ENCODE measurements around the gene RPL3.
"Not testable (repeated sequence)": the region's sequence is repeated elsewhere in the genome, so short reads cannot be mapped to it uniquely, and the experiment has no call there.

Gene RPL3

GRCh38 chr22:39336411-39336810 is 17.0 kb upstream of the RPL3 start:
- Histone ChIP-seq H3K27ac (ENCODE audit: insufficient read depth in 1 of 2, low read depth in 1 of 2, low read length in 2 of 2, poor library complexity in 1 of 2, severe bottlenecking in 2 of 2) (no peak overlapping the region), H3K27me3 (replicated peaks in 2 of 5; ENCODE audit: control insufficient read depth in 4 of 5, insufficient read depth in 5 of 5, low read length in 4 of 5) (no peaks in the 10 kb centered on the region), H3K4me3 (ENCODE audit: control insufficient read depth in 1 of 7, extremely low read depth in 1 of 7, insufficient read depth in 4 of 7, low read depth in 2 of 7, low read length in 6 of 7) (no peak overlapping the region), H3K4me1 (ENCODE audit: control extremely low read depth in 1 of 4, control insufficient read depth in 4 of 4, insufficient read depth in 4 of 4, low read length in 3 of 4) (peaks cover 0 to 16% (median 13%) of the 10 kb centered on the region in 4 experiments), H3K36me3 (ENCODE audit: control insufficient read depth in 4 of 4, insufficient read depth in 4 of 4, low read length in 3 of 4) (no peaks in the 10 kb centered on the region), H3K9me3 (ENCODE audit: control extremely low read depth in 1 of 5, control insufficient read depth in 4 of 5, insufficient read depth in 2 of 5, low read depth in 1 of 5, low read length in 4 of 5) (no peaks in the 10 kb centered on the region)
- ChIA-PET CTCF (no interaction called here), POLR2A (interaction anchor here (0.7 kb wide), 1 partner anchor 8 kb away, joined by 3 read pairs; no protein-coding TSS in a partner anchor)
- DNase-seq = no peak
- 98% methylated on average over 5 of the region's 5 CpGs for WGBS (ENCODE audit: insufficient coverage)

GRCh38 chr22:39332441-39333064 is 13.1 kb upstream of the RPL3 start:
- Histone ChIP-seq H3K36me3 (ENCODE audit: control insufficient read depth in 4 of 4, insufficient read depth in 4 of 4, low read length in 3 of 4) (no peaks in the 10 kb centered on the region), H3K27ac (ENCODE audit: insufficient read depth in 1 of 2, low read depth in 1 of 2, low read length in 2 of 2, poor library complexity in 1 of 2, severe bottlenecking in 2 of 2) (no peak overlapping the region), H3K4me1 (ENCODE audit: control extremely low read depth in 1 of 4, control insufficient read depth in 4 of 4, insufficient read depth in 4 of 4, low read length in 3 of 4) (peaks cover 0 to 25% (median 15%) of the 10 kb centered on the region in 4 experiments), H3K9me3 (ENCODE audit: control extremely low read depth in 1 of 5, control insufficient read depth in 4 of 5, insufficient read depth in 2 of 5, low read depth in 1 of 5, low read length in 4 of 5) (no peaks in the 10 kb centered on the region), H3K4me3 (ENCODE audit: control insufficient read depth in 1 of 7, extremely low read depth in 1 of 7, insufficient read depth in 4 of 7, low read depth in 2 of 7, low read length in 6 of 7) (no peak overlapping the region), H3K27me3 (replicated peaks in 2 of 5; ENCODE audit: control insufficient read depth in 4 of 5, insufficient read depth in 5 of 5, low read length in 4 of 5) (no peaks in the 10 kb centered on the region)
- ChIA-PET POLR2A (interaction anchor here (0.7 to 3.7 kb wide), 2 partner anchors 13 to 96 kb away, joined by 4 to 20 read pairs; partner anchors contain the start of gene RPL3), CTCF (interaction anchor here (0.7 to 3.3 kb wide), 8 partner anchors 12 to 197 kb away, joined by 3 to 24 read pairs (median 3); no protein-coding TSS in a partner anchor)
- 8% methylated on average over 2 of the region's 5 CpGs for WGBS (ENCODE audit: insufficient coverage)
- peak in 2 of 3 donors; percentile 52 to 64 for DNase-seq

GRCh38 chr22:39330553-39330952 is 11.1 kb upstream of the RPL3 start:
- H3K9me3 ChIP-seq (ENCODE audit: control extremely low read depth in 1 of 5, control insufficient read depth in 4 of 5, insufficient read depth in 2 of 5, low read depth in 1 of 5, low read length in 4 of 5); H3K36me3 ChIP-seq (ENCODE audit: control insufficient read depth in 4 of 4, insufficient read depth in 4 of 4, low read length in 3 of 4); POLR2A ChIA-PET; DNase-seq; H3K27ac ChIP-seq (ENCODE audit: insufficient read depth in 1 of 2, low read depth in 1 of 2, low read length in 2 of 2, poor library complexity in 1 of 2, severe bottlenecking in 2 of 2); H3K27me3 ChIP-seq (replicated peaks in 2 of 5; ENCODE audit: control insufficient read depth in 4 of 5, insufficient read depth in 5 of 5, low read length in 4 of 5); H3K4me3 ChIP-seq (ENCODE audit: control insufficient read depth in 1 of 7, extremely low read depth in 1 of 7, insufficient read depth in 4 of 7, low read depth in 2 of 7, low read length in 6 of 7): not testable (repeated sequence)
- no CpG with 5 or more reads among the region's 1 CpG for WGBS (ENCODE audit: insufficient coverage)
- CTCF ChIA-PET = interaction anchor here (0.8 to 3.3 kb wide), 5 partner anchors 8 to 73 kb away, joined by 3 to 24 read pairs (median 4); no protein-coding TSS in a partner anchor
- peaks cover 0 to 25% (median 15%) of the 10 kb centered on the region in 4 experiments for H3K4me1 ChIP-seq (ENCODE audit: control extremely low read depth in 1 of 4, control insufficient read depth in 4 of 4, insufficient read depth in 4 of 4, low read length in 3 of 4)

DNA sequence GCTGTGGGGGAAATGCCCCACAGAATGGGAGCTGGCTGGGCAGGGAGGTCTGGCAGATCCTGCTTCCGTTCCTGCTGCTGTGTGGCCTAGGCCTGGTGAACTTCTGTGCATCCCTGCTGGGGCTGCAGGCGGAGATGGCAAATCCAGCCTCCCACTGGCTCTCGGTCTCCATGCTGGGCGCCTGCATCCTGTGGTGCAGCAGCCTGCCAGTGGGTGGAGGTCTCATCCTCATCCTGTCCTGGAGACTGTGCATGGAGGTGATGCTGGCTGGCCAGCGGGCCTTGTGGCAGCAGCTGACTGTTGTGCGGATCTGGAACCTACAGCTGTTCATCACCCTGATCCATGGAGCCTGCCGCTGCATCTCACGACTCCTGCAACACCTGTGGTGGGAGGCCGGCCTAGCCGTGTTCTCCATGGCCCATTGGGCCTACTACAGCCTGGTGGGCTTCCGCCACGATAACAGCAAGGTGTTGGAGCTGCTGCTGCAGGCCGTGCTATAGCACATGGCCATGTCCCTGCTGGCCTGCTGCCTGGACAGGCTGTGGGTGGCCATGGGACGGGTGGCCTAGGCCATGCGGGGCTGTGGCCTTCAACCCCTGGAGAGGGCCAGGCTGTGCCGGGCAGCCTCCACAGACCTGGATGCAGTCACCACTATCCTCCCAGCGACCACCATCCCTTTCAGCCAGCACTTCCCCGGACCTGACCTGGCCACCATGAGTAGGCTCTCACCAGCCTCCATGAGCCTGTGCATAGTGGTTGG is 8.8 kb upstream of the RPL3 start:
- Histone ChIP-seq H3K9me3 (ENCODE audit: control extremely low read depth in 1 of 5, control insufficient read depth in 4 of 5, insufficient read depth in 2 of 5, low read depth in 1 of 5, low read length in 4 of 5) (no peaks in the 10 kb centered on the region), H3K27ac (ENCODE audit: insufficient read depth in 1 of 2, low read depth in 1 of 2, low read length in 2 of 2, poor library complexity in 1 of 2, severe bottlenecking in 2 of 2) (no peak overlapping the region), H3K4me1 (ENCODE audit: control extremely low read depth in 1 of 4, control insufficient read depth in 4 of 4, insufficient read depth in 4 of 4, low read length in 3 of 4) (peaks cover 0 to 25% (median 15%) of the 10 kb centered on the region in 4 experiments), H3K27me3 (replicated peaks in 2 of 5; ENCODE audit: control insufficient read depth in 4 of 5, insufficient read depth in 5 of 5, low read length in 4 of 5) (no peaks in the 10 kb centered on the region), H3K4me3 (ENCODE audit: control insufficient read depth in 1 of 7, extremely low read depth in 1 of 7, insufficient read depth in 4 of 7, low read depth in 2 of 7, low read length in 6 of 7) (no peak overlapping the region), H3K36me3 (ENCODE audit: control insufficient read depth in 4 of 4, insufficient read depth in 4 of 4, low read length in 3 of 4) (no peaks in the 10 kb centered on the region)
- no peak for DNase-seq
- POLR2A ChIA-PET = interaction anchor here (0.5 kb wide), 1 partner anchor 8 kb away, joined by 3 read pairs; no protein-coding TSS in a partner anchor
- CTCF ChIA-PET = interaction anchor here (1.2 to 1.5 kb wide), 2 partner anchors 15 to 21 kb away, joined by 3 to 4 read pairs; no protein-coding TSS in a partner anchor
- WGBS (ENCODE audit: insufficient coverage) = 97% methylated on average over 18 of the region's 18 CpGs

GRCh38 chr22:39325392-39325932 is 6.0 kb upstream of the RPL3 start:
- no peak for DNase-seq
- Histone ChIP-seq H3K36me3 (ENCODE audit: control insufficient read depth in 4 of 4, insufficient read depth in 4 of 4, low read length in 3 of 4) (no peaks in the 10 kb centered on the region), H3K4me3 (ENCODE audit: control insufficient read depth in 1 of 7, extremely low read depth in 1 of 7, insufficient read depth in 4 of 7, low read depth in 2 of 7, low read length in 6 of 7) (no peak overlapping the region), H3K27ac (ENCODE audit: insufficient read depth in 1 of 2, low read depth in 1 of 2, low read length in 2 of 2, poor library complexity in 1 of 2, severe bottlenecking in 2 of 2) (no peak overlapping the region), H3K4me1 (ENCODE audit: control extremely low read depth in 1 of 4, control insufficient read depth in 4 of 4, insufficient read depth in 4 of 4, low read length in 3 of 4) (peaks cover 0 to 7% (median 2%) of the 10 kb centered on the region in 4 experiments), H3K27me3 (replicated peaks in 2 of 5; ENCODE audit: control insufficient read depth in 4 of 5, insufficient read depth in 5 of 5, low read length in 4 of 5) (no peaks in the 10 kb centered on the region), H3K9me3 (ENCODE audit: control extremely low read depth in 1 of 5, control insufficient read depth in 4 of 5, insufficient read depth in 2 of 5, low read depth in 1 of 5, low read length in 4 of 5) (no peaks in the 10 kb centered on the region)
- ChIA-PET CTCF (no interaction called here), POLR2A (no interaction called here)
- 84% methylated on average over 1 of the region's 2 CpGs for WGBS (ENCODE audit: insufficient coverage)

DNA sequence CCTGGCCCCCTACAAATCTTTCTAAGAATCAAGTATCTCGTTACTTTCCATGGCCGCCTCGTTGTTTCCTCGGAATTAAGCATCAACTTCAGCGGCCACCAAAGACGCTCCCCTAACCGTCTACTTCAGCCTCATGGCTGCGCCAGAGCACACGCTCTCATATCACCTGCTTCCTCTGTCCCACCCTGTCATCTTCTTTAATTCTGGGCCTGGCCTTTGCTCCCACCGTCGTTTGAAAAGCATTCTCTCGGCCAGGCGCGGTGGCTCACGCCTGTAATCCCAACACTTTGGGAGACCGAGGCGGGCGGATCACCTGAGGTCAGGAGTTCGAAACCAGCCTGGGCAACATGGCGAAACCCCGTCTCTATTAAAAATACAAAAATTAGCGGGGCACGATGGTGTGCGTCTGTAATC is 1.2 kb upstream of the RPL3 start:
- peak in 1 of 3 donors; percentile 39 for DNase-seq
- H3K36me3 ChIP-seq (ENCODE audit: control insufficient read depth in 4 of 4, insufficient read depth in 4 of 4, low read length in 3 of 4) = peaks cover 5 to 33% (median 18%) of the 10 kb centered on the region in 4 experiments
- peak overlapping the region in 4 of 7 experiments; percentile 47 to 100 (median 98) for H3K4me3 ChIP-seq (ENCODE audit: control insufficient read depth in 1 of 7, extremely low read depth in 1 of 7, insufficient read depth in 4 of 7, low read depth in 2 of 7, low read length in 6 of 7)
- ChIA-PET POLR2A (interaction anchor here (1.3 to 1.8 kb wide), 3 partner anchors 44 to 200 kb away, joined by 4 to 11 read pairs (median 9); partner anchors contain the start of genes ATF4 and TAB1), CTCF (interaction anchor here (0.6 to 4.5 kb wide), 4 partner anchors 14 to 382 kb away, joined by 3 to 17 read pairs (median 4); no protein-coding TSS in a partner anchor)
- whole genome bisulfite sequencing (ENCODE audit: insufficient coverage) = 91% methylated on average over 23 of the region's 24 CpGs
- peaks cover 14 to 34% (median 33%) of the 10 kb centered on the region in 4 experiments for H3K4me1 ChIP-seq (ENCODE audit: control extremely low read depth in 1 of 4, control insufficient read depth in 4 of 4, insufficient read depth in 4 of 4, low read length in 3 of 4)
- not testable (repeated sequence) for H3K27me3 ChIP-seq (replicated peaks in 2 of 5; ENCODE audit: control insufficient read depth in 4 of 5, insufficient read depth in 5 of 5, low read length in 4 of 5); H3K9me3 ChIP-seq (ENCODE audit: control extremely low read depth in 1 of 5, control insufficient read depth in 4 of 5, insufficient read depth in 2 of 5, low read depth in 1 of 5, low read length in 4 of 5); H3K27ac ChIP-seq (ENCODE audit: insufficient read depth in 1 of 2, low read depth in 1 of 2, low read length in 2 of 2, poor library complexity in 1 of 2, severe bottlenecking in 2 of 2)

Data from common myeloid progenitor, CD34-positive (primary cell).